Kidney glomerular epithelial cell (primary cell): ENCODE data around the gene UBE2I.
A peak's percentile ranks its signal among the peaks of the same experiment; 100 is the strongest.
"Not testable (repeated sequence)": the region's sequence is repeated elsewhere in the genome, so short reads cannot be mapped to it uniquely, and the experiment has no call there.

Source experiments
- DNase-seq: peaks from one replicate; lab custom pipeline; 2025; lab: John Stamatoyannopoulos, UW

Gene UBE2I

DNA sequence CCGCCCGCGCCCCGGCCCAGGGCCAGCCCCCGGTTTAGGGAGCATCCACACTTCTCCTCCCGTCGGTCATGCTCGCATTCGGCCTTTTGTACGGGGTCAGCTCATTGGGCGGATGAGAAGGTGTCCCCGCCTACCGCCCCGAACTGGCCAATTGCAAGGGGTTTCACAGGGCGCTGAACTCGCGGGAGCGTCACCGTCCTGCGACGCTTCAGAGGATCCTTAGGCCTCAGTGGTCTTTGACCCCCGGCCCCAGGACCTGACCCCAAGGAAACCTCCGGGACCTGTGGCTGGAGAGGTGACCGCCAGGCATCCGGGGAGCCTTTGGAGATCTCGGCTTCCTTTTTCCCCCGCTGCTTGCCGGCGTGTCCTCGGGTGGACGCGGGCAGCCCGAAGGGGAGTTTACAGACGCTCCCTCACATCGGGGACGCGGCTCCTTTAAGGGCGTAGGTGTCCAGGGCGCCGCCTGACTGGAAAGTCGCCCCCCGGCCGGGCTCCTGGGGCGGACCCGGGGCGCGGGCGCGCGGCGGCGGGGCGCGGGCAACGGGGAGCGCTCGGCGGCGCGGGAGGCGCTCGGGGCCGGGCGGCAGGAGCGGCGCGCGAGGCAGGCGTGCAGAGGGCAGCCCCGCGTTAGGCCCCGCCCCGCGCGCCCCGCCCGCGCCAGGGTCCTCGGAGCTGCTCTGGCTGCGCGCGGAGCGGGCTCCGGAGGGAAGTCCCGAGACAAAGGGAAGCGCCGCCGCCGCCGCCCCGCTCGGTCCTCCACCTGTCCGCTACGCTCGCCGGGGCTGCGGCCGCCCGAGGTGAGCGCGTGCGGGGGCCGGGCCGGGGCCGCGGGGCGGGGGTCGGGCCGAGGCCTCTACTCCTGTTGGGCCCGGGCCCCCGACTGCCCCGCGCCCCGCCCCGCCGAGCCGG, at the start of gene UBE2I:
UBE2I (plus strand) TSS at position 660 of the 909 bp plus-strand sequence. CDS start 4,395 bp downstream, outside the sequence.
- peak; percentile 93 for DNase-seq

DNA sequence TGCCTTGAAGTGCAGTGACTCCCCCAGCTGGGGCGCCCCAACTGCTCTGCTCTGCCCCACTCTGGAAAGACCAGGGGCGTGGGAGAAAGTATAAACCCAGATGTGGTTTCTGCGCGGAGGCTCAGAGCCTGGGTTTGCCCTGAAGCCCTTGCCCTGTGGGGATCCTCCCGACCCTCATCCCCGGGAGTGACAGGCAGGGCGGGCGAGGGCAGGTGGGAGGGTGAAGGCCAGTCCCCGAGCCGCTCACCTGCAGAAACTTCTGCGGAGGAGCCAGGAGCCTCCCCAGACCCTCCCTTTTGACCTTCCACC, 49.7 kb upstream of the UBE2I start:
- no peak for DNase-seq

GRCh38 chr16:1260101-1260680, 49.2 kb upstream of the UBE2I start:
- no peak for DNase-seq

- DNase-seq: no peak
Observed at GRCh38 chr16:1261131-1261892, 48.1 kb upstream of the UBE2I start.

DNA sequence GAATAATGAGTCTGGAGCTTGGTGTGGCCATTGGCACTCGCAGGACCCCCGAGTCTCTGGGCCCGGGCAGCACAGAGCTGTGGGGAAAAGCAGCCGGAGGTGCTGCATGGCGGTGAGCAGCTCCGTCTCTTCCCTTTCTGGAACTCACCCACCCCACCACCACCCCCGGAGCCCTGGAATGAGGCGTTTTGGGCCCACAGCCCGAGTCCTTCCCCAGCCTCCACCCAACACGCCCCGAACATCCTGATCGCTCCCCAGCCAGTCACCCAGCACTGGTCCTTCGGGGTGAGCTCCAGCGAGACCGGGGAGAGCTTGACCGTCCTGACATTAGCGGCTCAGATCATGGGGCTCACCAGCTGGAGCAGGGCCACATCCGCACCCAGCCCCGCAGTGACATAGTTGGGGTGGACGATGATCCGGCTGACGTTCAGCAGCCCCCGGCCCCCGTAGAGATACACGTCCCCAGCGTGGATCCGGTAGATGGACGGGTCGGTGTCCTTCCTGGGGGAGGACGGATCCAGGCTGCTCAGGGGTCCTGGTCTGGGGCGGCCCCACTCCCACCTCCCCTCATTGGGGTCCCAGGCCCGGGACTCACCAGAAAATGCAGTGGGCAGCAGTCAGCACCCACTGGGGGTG, 47.1 kb upstream of the UBE2I start:
- DNase-seq: no peak

- no peak for DNase-seq
Observed at GRCh38 chr16:1262846-1263221, 46.6 kb upstream of the UBE2I start.

GRCh38 chr16:1263591-1264344, 45.7 kb upstream of the UBE2I start:
- DNase-seq: no peak

DNA sequence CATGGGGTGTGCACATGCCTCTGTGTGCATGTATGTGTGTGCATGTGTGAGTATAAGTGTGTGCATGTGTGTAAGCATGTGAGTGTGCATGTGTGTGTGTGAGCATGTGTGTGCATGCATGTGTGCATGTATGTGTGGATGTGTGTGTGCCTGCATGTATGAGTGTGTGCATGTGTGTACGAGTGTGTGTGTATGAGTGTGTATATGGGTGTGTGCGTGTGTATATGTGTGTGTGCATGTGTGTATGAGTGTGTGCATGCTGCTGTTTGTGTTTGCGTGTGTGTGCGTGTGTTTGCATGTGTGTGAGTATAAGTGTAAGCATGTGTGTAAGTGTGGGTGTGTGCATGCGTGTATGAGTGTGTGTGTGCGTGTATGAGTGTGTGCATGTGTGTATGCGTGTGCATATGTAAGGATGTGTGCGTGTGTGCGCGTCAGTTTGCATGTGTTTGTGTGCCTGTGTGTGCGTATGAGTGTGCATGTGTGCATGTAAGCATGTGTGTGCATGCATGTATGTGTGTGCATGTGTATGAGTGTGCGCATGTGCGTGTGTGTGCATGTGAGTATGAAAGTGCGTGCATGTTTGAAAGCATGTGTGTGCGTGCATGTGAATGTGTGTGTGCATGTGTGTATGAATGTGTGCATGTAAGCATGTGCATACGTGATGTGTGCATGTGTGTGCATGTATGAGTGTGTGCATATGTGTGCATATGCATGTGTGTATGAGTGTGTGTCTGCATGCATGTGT, 44.9 kb upstream of the UBE2I start:
- no peak for DNase-seq

DNA sequence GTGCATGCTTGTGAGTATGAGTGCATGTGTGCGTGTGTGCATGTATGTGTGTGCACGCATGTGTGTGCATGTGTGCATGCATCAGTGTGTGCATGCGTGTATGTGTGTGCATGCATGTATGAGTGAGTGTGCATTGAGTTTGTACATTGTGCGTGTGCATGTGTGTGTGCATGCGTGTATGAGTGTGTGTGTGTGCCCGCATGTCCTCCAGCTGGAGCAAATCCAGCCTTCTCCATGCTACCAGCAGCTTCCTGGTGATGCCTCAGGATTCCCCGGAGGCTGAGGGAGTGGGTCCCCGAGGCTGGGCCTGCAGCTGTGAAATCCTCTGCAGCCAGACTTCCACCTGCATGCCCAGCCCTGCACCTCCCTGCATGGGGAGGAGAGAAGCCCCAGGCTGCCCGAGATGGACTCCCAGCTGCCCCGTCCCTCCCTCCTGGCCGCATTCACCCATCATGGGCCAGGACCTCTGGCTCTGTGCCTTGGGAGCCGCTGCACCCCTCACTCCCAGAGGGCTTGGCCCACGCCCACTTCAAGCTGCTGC, 44.3 kb upstream of the UBE2I start:
- DNase-seq: no peak

DNA sequence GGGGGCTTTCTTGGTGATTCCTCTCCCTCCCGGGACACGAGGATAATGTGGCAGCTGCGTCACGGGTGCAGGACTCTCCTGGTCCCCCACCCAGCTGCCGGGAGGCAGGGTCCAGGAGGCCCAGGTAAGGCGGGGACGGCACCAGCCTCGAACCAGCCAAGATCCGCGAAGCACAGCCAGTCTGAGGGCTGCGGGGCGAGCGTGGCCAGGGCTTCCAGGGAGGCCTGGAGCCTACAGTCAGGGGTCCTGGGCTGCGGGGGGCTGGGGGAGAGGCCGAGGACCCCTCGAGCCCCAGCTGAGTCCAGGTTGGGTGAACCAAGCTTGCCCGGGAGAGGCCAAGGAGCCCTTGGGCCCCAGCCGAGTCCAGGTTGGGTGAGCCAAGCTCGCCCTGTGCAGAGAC, 43.6 kb upstream of the UBE2I start:
- DNase-seq: no peak

DNA sequence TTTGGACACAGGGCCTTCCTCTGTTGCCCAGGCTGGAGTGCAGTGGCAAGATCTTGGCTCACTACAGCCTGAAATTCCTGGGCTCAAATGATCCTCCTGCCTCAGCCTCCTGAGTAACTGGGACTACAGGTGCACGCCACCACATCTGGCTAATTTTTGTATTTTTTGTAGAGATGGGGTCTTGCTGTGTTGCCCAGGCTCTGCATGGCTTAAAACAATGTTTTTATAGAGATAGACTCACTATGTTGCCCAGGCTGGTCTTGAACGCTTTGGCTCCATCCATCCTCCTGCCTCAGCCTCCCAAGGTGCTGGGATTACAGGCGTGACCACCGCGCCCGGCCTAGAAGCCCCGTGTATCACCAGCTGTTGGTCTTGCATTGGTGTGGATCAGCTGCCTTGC, 40.0 kb upstream of the UBE2I start:
- not testable (repeated sequence) for DNase-seq

DNA sequence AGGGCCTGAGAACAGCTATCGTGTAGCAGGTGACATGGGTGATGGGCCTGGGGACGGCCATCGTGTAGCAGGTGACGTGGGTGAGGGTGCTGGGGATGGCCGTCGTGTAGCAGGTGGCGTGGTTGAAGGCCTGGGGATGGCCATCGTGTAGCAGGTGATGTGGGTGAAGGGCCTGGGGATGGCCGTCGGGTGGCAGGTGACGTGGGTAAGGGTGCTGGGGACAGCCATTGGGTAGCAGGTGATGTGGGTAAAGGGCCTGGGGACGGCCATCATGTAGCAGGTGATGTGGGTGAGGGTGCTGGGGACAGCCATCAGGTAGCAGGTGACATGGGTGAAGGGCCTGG, 38.1 kb upstream of the UBE2I start:
- DNase-seq: no peak

DNA sequence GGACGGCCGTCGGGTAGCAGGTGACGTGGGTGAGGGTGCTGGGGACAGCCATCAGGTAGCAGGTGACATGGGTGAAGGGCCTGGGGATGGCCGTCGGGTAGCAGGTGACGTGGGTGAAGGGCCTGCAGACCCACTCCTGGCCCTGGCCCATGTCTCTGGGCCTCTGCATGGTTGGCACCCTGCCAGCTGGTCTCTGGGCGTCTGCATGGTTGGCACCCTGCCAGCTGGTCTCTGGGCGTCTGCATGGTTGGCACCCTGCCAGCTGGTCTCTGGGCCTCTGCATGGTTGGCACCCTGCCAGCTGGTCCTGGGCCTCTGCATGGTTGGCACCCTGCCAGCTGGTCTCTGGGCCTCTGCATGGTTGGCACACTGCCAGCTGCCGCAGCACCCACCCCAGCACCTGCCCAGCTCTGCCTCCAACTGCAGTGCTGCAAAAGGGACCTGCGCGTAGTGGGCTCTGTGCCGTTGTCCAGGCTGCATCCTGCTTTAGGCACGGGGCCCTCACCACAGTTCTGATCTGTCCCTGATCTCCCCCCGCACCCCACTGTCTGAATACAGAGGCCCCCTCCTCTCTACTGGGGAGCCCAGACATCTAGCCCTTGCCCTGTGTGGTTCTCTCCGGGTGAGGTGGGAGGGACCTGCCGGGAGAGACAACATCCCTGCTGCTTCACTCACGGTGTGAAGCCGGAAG, 37.6 kb upstream of the UBE2I start:
- DNase-seq: not testable (repeated sequence)

DNA sequence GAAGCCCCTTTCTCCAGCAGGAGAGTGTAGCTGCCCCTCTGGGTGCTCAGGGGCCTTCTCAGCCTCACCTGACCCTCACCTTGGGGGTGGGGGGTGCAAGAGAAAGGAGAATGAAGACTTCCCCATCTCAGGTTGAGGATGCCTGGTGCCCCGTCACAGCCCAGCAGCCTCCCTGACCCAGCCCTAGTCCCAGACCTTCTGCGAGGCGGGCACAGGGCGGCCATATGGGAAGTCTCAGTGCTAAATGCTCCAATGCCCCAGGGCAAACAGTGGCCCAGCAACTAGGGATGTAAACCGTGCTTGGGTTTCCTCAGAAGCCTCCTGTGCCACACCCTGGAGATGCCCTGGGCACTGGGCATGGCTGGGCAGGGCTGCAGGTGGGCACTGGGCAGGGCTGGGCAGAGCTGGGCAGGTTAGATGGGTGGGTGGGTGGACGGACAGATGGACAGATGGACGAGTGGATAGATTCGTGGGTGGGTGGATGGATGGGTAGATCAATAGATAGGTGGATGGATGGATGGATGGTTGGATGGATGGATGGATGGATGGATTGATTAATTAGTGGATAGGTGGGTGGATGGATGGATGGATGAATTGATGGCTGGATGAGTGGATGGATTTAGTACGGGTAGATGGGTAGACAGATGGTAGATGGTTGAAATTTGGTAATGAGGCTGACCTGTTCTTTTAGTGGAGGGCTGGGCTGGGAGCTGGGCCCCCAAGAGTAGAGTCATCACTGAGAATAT, 36.8 kb upstream of the UBE2I start:
- DNase-seq: no peak

- DNase-seq: no peak
Observed at GRCh38 chr16:1273816-1274215, 35.6 kb upstream of the UBE2I start.

DNA sequence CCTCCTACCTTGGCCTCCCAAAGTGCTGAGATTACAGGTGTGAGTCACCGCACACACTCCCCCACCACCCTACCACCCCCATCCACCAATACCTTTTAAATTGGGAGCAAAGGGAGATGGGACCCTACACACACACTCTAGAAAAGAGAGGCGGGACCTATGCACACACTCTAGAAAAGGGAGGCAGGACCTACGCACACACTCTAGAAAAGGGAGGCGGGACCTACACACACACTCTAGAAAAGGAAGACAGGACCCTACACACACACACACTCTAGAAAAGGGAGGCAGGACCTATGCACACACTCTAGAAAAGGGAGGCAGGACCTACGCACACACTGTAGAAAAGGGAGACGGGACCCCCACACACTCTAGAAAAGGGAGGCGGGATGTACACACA, 34.7 kb upstream of the UBE2I start:
- DNase-seq: no peak

GRCh38 chr16:1275791-1276579, 33.5 kb upstream of the UBE2I start:
- DNase-seq: no peak

- no peak for DNase-seq
Observed at GRCh38 chr16:1276580-1276878, 32.9 kb upstream of the UBE2I start.

- DNase-seq: no peak
Observed at GRCh38 chr16:1277151-1277598, 32.3 kb upstream of the UBE2I start.
